Hematopoietic multipotent progenitor cell treated with erythropoietin and hydrocortisone succinate and interleukin-3 and kit ligand, for 15 days (in vitro differentiated cells): ENCODE results near the gene DNPH1.
A peak's percentile ranks its signal among the peaks of the same experiment; 100 is the strongest.

Source experiments
- DNase-seq: peaks from one replicate; pipeline ENCODE4 v3.0.0-alpha.2; 2015; ENCODE audit warnings: low spot score

DNPH1 gene

DNA sequence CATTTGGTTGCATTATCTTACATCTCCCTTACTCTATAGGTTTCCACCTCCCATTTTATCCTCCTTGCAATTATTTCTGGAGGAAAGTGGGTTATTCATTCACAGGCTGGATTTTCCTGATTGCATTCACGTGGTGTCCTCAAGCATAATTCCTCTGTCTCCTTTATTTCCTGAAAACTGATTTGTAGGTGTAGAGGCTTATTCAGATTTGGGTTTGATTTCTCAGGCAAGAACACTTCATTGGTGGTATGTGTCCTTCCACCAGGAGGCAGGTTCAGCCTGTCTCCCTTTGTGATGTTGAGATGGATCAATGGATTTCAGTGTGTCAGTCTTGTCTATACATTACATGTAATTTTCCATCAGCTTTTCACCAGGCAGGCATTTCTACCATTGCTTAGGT, 17.3 kb downstream of the DNPH1 start:
- DNase-seq = no peak

DNA sequence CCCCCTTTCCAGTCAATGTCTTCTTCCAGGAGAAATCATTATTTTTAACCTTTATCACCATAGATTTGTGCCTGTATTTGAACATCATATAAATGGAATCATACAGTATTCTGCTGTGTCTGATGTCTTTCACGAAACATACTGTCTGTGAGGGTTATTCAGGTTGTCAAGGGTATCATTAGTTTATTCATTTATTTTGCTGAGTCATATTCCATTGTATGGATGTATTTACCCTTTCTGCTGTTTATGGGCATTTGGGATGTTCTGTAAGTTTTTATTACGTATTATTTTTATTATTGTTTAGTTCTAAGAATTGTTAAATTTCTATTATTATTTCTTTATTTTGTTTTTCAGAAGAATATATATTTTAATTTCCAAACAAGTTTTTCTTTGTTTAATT, 22.0 kb downstream of the DNPH1 start:
- no peak for DNase-seq

DNA sequence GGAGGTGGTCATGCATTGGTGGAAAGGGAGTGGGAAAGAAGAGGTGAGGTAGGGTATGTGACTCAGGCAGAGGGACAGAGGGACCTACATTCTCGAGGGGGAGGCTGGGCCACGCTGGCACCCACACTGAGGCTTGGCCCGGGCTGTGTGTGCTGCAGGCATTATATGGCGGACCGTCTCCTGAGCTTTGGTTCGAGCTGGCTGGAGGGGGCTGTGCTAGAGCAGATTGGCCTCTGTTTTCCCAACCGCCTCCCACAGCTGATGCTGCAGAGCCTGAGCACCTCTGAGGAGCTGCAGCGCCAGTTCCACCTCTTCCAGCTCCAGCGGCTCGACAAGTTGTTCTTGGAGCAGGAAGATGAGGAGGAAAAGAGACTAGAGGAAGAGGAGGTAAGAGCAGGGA, 23.4 kb downstream of the DNPH1 start:
- DNase-seq = no peak

DNA sequence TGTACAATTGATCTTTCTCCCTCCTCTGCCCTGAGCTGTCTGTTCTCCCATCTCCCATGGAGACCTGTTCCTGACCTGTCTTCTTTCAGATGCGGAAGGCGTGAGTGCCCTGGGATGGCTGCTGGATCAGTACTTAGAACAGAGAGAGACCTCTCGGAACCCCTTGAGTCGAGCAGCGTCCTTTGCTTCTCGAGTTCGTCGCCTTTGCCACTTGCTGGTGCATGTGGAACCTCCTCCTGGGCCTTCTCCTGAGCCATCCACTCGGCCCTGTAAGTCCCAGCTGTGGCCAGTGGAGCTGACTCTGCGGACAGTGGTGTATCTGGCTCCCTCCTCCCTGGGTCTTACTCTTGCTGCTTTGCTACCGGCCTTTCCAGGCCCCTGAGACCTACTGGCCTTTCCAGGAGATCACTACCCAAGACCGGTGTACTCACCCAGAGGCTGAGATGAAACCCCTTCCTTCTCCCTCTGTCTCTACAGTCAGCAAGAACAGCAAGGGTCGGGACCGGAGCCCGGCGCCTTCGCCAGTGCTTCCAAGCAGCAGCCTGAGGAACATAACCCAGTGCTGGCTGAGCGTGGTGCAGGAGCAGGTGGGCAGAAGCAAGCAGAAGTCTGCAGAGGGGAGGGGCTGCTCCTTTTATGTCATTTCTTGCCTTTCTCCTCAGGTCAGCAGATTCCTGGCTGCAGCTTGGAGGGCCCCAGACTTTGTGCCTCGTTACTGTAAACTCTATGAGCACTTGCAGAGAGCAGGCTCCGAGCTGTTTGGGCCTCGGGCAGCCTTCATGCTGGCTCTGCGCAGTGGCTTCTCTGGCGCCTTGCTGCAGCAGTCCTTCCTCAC, 24.8 kb downstream of the DNPH1 start:
- no peak for DNase-seq

DNA sequence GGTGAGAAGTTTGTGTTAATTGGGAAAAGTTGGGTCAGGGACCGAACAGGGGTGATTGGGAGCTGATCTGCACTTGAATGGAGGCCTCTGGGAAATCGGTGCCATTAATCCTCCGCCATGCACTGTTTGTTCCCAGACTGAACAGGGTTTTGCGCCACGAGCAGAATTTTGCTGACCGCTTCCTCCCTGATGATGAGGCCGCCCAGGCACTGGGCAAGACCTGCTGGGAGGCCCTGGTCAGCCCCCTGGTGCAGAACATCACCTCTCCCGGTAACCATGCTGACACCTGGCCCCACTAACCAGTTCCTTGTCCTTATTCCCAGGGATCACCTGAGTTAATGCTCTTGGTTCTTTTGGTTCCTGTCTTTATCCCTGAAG, 25.6 kb downstream of the DNPH1 start:
- DNase-seq = no peak

DNA sequence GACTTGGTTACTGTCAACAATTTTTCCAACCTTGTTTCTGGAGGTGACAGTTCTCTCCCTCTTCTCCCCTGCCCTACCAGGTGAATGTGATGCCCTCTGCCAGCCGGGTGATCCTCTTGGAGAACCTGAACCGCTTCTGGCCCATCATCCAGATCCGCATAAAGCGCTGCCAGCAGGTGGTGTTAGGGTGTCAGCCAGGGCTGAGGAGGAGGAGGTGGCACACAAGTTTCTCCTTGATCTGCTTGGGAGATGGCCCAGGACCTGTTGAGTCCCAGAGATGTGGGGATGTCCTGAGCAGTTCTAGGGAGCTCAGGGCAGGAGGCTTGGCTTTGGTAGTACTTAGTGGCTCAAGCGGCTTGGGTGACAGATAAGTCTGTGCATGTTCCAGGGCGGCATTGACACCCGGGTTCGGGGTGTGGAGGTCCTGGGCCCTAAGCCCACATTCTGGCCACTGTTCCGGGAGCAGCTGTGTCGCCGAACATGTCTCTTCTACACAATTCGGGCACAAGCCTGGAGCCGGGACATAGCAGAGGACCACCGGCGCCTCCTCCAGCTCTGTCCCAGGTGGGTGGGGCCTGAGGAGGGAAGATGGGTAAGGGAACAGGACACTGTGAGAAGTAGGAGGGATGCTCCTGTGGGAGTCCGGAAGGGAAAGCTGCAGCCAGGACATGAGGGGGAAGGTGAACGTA, 26.1 kb downstream of the DNPH1 start:
- no peak for DNase-seq

DNA sequence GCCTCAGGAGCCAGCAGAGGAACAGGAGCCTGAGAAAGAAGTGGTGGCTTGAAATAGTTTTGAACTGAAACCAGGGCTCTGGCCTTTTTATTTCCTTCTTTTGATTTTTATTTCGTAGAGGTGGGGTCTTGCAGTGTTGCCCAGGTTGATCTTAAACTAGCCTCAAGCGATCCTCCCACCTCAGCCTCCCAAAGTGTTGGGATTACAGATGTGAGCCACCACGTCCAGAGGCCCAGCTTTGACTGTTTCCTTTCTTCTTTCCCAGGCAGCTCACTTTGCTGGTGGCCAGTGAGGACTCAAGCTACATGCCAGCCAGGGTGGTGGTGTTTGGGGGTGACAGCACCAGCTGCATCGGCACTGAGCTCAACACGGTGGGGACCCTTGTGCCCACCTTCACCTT, 26.8 kb downstream of the DNPH1 start:
- DNase-seq = no peak

DNA sequence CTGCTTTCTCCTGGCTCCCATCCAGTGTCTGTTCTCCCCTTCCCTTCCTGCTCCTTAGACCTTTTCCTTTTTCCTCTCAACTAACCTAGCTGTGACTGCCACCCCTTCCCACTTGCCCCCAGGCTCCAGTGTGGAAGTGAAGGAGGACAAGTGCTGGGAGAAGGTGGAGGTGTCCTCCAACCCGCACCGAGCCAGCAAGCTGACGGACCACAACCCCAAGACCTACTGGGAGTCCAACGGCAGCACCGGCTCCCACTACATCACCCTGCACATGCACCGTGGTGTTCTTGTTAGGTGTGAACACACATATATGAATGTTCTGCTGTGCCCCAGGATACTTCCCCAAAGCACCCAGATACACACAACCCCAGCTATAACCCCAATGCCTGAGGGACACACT, 28.7 kb downstream of the DNPH1 start:
- no peak for DNase-seq

GRCh38 chr6:43199912-43200311, 29.4 kb downstream of the DNPH1 start:
- no peak for DNase-seq

- DNase-seq = no peak
Observed at GRCh38 chr6:43196337-43196736, 32.9 kb downstream of the DNPH1 start.

- DNase-seq = no peak
Observed at GRCh38 chr6:43193929-43194328, 35.4 kb downstream of the DNPH1 start.

DNA sequence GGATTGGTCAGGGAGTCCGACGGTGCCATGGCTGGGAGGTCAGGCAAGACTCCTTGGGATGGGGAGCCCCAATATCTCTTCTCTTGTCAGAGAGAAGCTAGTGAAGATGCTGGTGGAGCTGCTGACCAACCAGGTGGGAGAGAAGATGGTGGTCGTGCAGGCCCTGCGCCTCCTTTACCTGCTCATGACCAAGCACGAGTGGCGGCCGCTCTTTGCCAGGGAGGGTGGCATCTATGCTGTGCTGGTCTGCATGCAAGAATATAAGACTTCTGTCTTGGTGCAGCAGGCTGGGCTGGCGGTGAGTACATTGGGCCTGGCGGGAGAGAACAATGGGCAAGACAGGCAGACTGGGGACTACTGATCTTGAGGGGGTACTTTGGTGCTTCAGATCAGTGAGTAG, 36.4 kb downstream of the DNPH1 start:
- DNase-seq = no peak

GRCh38 chr6:43189776-43190304, 39.4 kb downstream of the DNPH1 start:
- DNase-seq = peak; percentile 15

DNA sequence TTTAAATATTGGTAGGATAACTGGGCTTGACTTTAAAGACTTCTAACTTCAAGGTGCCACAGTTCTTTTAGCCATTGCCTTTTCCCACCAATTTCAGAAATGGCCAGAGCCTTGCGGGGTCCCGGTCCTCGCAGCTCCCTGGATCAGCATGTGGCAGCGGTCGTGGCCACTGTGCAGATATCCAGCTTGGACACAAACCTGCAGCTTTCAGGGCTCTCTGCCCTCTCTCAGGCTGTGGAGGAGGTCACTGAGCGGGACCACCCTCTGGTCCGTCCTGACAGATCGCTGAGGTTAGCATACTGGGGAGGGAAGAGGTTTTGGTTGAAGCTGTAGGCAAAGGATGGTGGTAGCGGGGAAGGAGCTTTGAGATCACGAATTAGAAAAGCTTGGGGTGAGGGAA, 40.9 kb downstream of the DNPH1 start:
- DNase-seq = no peak

DNA sequence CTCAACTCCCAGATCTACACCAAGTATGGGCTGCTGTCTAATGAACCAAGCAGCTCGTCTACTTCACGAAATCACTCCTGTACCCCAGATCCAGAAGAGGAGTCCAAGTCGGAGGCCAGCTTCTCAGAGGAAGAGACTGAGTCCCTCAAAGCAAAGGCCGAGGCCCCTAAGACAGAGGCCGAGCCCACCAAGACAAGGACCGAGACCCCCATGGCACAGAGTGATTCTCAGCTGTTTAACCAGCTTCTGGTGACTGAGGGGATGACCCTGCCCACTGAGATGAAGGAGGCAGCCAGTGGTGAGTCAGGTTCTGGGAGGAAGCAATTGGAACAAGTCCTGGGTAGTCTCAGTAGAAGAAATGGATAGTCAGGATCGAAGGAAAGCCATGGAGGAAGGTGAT, 41.5 kb downstream of the DNPH1 start:
- no peak for DNase-seq

DNA sequence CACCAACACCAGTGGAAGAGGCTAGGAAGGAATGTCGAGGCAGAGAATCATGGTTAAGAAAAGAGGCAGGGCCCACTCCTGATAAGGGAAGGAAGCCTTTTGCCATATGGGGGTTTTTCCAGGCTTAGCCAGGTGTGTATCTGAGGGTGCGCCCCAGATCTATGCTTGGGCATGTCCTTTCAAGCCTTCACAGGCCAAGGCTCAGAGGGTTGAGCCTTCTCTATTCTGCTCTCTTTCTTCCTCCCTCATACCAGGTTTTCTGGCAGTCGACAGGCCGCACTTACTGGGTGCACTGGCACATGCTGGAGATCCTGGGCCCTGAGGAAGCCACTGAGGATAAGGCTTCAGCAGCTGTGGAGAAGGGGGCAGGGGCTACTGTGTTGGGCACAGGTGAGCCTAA, 42.6 kb downstream of the DNPH1 start:
- no peak for DNase-seq

DNA sequence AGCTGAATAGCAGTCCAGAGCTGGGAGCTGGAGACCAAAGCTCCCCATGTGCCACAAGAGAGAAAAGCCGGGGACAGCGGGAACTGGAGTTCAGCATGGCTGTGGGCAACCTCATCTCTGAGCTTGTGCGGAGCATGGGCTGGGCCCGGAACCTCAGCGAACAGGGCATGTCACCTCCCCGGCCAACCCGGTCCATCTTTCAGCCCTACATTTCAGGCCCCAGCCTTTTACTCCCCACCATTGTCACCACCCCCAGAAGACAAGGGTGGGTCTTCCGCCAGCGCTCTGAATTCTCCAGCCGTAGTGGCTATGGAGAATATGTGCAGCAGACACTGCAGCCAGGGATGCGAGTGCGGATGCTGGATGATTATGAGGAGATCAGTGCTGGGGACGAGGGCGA, 43.3 kb downstream of the DNPH1 start:
- no peak for DNase-seq

DNA sequence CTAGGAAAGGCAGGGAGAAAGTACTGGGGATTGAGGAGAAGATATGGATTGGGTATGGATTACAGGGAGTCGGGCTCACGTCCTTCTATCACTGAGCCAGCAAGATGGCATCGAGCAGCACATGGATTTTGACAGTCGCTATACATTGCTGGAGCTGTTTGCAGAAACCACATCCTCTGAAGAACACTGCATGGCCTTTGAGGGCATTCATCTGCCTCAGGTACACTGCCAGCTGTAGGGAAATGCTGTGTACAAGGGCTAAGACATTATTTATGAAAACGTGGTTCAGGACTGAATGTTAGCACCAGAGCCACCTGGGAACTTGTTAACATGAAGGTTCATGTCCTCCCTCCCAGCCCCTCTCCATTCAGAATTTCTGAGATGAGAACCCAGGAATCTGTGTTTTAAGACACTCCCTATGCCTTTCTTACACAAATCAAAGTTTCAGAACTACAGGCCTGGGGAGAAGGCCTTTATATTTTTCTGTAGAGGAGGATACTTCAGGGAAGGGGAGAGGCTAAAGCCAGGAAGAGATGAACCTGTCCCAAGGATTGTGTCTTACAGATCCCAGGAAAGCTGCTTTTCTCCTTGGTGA, 43.8 kb downstream of the DNPH1 start:
- no peak for DNase-seq

- no peak for DNase-seq
Observed at GRCh38 chr6:43184268-43184985, 44.9 kb downstream of the DNPH1 start.

- DNase-seq = no peak
Observed at GRCh38 chr6:43183441-43183840, 45.8 kb downstream of the DNPH1 start.

- DNase-seq = peak; percentile 66
Observed at GRCh38 chr6:43181942-43182860, 47.1 kb downstream of the DNPH1 start, which contains the start of gene CUL9. Gene CUL9 (plus strand): TSS chr6:43182196. CDS start chr6:43184311, 2,115 bp downstream.
